ENCODE measurements around the gene PNMA6F.

DNA sequence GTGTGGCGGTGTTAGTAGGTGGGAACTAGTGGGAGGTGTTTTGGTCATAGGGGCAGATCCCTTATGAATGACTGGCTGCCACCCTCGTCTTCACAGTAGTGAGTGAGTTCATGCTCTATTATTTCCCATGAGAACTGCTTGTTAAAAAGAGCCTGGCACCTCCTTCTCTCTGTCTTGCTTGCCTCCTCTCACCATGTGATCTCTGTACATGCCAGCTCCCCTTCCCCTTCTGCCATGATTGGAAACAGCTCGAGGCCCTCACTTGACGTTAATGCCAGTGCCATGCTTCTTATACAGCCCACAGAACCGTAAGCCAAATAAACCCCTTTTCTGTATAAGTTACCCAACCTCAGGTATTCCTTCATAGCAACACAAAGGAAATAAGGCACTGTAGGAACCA, 21.7 kb downstream of the PNMA6F start:
- no peak for TF ChIP-seq POLR2A (IDR thresholded peaks at IDR 0.05; ENCODE audit: control extremely low read depth in 1 of 2, low read depth in 2 of 2, low read length in 2 of 2)
- TF ChIP-seq CEBPB (IDR thresholded peaks at IDR 0.05; ENCODE audit: low read depth, low read length): no peak
- no peak for TF ChIP-seq HDAC6 (IDR thresholded peaks at IDR 0.05; ENCODE audit: low read depth, low read length)
- TF ChIP-seq ASH2L (IDR thresholded peaks at IDR 0.05; ENCODE audit: low read length): no peak
- no peak for TF ChIP-seq GTF2F1 (IDR thresholded peaks at IDR 0.05; ENCODE audit: borderline replicate concordance, low read depth, low read length)
- TF ChIP-seq, protein P1, sequence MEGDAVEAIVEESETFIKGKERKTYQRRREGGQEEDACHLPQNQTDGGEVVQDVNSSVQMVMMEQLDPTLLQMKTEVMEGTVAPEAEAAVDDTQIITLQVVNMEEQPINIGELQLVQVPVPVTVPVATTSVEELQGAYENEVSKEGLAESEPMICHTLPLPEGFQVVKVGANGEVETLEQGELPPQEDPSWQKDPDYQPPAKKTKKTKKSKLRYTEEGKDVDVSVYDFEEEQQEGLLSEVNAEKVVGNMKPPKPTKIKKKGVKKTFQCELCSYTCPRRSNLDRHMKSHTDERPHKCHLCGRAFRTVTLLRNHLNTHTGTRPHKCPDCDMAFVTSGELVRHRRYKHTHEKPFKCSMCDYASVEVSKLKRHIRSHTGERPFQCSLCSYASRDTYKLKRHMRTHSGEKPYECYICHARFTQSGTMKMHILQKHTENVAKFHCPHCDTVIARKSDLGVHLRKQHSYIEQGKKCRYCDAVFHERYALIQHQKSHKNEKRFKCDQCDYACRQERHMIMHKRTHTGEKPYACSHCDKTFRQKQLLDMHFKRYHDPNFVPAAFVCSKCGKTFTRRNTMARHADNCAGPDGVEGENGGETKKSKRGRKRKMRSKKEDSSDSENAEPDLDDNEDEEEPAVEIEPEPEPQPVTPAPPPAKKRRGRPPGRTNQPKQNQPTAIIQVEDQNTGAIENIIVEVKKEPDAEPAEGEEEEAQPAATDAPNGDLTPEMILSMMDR (IDR thresholded peaks at IDR 0.05; ENCODE audit: control extremely low read depth in 1 of 3, insufficient read depth in 1 of 3, low read depth in 1 of 3, low read length in 3 of 3): no peak

All from H1 (cell line).